ENCODE measurements around the gene GPRIN3.

Gene GPRIN3

GRCh38 chr4:89196056-89196674, 111.4 kb downstream of the GPRIN3 start:
- TF ChIP-seq CTCF (IDR thresholded peaks at IDR 0.05; ENCODE audit: insufficient read depth, missing control alignments): no peak
- DNase-seq (ENCODE audit: insufficient read length, low spot score) (no peak), FAIRE-seq (no peak)

GRCh38 chr4:89193843-89194242, 113.8 kb downstream of the GPRIN3 start:
- FAIRE-seq: no peak
- no peak for TF ChIP-seq CTCF (IDR thresholded peaks at IDR 0.05; ENCODE audit: insufficient read depth, missing control alignments)

More at GRCh38 chr4:89193843-89194242, 113.8 kb downstream of the GPRIN3 start:
- DNase-seq (ENCODE audit: insufficient read length, low spot score): no peak
